HG03280 (cell line): ENCODE data around the gene TTC28.
"Not testable (repeated sequence)": the region's sequence is repeated elsewhere in the genome, so short reads cannot be mapped to it uniquely, and the experiment has no call there.

ENCODE experiments used
- ATAC-seq: cut with Tn5 transposase; IDR thresholded peaks from one replicate; pipeline ENCODE4 v1.9.1; 2021; ENCODE audit warnings: mild to moderate bottlenecking, moderate library complexity; ENCODE audit not compliant: unreplicated experiment

The TTC28 gene

GRCh38 chr22:28678778-28679610, 646 bp downstream of the TTC28 start:
- ATAC-seq = not testable (repeated sequence)

GRCh38 chr22:28678170-28678569, 1.5 kb downstream of the TTC28 start:
- not testable (repeated sequence) for ATAC-seq

- no peak for ATAC-seq
Measured at GRCh38 chr22:28674121-28674563, 5.5 kb downstream of the TTC28 start.

- ATAC-seq = no peak
Measured at GRCh38 chr22:28670756-28671155, 8.9 kb downstream of the TTC28 start.

- no peak for ATAC-seq
Measured at GRCh38 chr22:28670161-28670560, 9.5 kb downstream of the TTC28 start.

- ATAC-seq = no peak
Measured at GRCh38 chr22:28669387-28669786, 10.3 kb downstream of the TTC28 start.

- not testable (repeated sequence) for ATAC-seq
Measured at GRCh38 chr22:28663569-28663942, 16.1 kb downstream of the TTC28 start.

- no peak for ATAC-seq
Measured at GRCh38 chr22:28658448-28658847, 21.2 kb downstream of the TTC28 start.

- ATAC-seq = no peak
Measured at GRCh38 chr22:28656181-28656580, 23.5 kb downstream of the TTC28 start.

GRCh38 chr22:28650463-28650862, 29.2 kb downstream of the TTC28 start:
- no peak for ATAC-seq

- ATAC-seq = no peak
Measured at GRCh38 chr22:28648792-28649191, 30.8 kb downstream of the TTC28 start.

- no peak for ATAC-seq
Measured at GRCh38 chr22:28647216-28647615, 32.4 kb downstream of the TTC28 start.

- ATAC-seq = no peak
Measured at GRCh38 chr22:28639321-28639720, 40.3 kb downstream of the TTC28 start.

GRCh38 chr22:28637225-28637624, 42.4 kb downstream of the TTC28 start:
- no peak for ATAC-seq

GRCh38 chr22:28630177-28630574, 49.5 kb downstream of the TTC28 start:
- no peak for ATAC-seq

GRCh38 chr22:28629420-28630176, 50.0 kb downstream of the TTC28 start:
- no peak for ATAC-seq

GRCh38 chr22:28628766-28629165, 50.9 kb downstream of the TTC28 start:
- ATAC-seq = no peak

GRCh38 chr22:28627791-28628190, 51.8 kb downstream of the TTC28 start:
- no peak for ATAC-seq

GRCh38 chr22:28620244-28620922, 59.3 kb downstream of the TTC28 start:
- ATAC-seq = no peak

- ATAC-seq = no peak
Measured at GRCh38 chr22:28619236-28619635, 60.4 kb downstream of the TTC28 start.

GRCh38 chr22:28615423-28615822, 64.2 kb downstream of the TTC28 start:
- ATAC-seq = not testable (repeated sequence)
